ENCODE measurements around the gene SLC22A23.

DNA sequence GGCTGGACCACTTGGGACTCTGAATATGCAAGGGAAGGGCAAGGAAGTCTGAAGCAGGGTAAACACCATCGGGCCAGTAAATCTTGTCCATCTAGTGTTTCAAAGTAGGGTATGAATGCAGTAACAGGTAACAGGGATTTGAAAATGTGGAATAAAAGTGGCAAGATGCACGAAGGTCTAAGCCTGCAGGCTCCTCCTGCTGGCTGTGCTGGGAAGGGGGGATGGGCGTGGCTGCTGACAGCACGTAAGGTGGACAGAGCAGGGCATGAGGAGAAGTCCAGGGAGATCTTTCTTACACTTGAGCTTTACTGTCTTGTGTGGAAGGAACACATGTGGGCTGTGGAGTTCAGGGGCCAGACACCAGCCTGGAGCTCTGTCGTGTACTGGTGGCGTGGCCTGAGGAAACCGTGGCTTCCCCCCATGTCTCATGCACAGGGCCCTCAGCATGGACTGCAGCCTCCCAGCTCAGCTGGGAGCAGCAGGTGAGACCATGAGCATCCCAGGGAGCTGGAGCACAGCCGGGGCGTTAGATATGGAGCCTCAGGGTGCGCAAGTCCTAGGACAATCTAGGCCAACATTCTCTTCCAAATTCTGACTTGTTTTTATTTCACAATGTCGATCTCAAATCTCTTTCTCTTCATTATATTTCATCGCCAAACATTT is 84.5 kb downstream of the SLC22A23 start:
- TF ChIP-seq, protein P1, sequence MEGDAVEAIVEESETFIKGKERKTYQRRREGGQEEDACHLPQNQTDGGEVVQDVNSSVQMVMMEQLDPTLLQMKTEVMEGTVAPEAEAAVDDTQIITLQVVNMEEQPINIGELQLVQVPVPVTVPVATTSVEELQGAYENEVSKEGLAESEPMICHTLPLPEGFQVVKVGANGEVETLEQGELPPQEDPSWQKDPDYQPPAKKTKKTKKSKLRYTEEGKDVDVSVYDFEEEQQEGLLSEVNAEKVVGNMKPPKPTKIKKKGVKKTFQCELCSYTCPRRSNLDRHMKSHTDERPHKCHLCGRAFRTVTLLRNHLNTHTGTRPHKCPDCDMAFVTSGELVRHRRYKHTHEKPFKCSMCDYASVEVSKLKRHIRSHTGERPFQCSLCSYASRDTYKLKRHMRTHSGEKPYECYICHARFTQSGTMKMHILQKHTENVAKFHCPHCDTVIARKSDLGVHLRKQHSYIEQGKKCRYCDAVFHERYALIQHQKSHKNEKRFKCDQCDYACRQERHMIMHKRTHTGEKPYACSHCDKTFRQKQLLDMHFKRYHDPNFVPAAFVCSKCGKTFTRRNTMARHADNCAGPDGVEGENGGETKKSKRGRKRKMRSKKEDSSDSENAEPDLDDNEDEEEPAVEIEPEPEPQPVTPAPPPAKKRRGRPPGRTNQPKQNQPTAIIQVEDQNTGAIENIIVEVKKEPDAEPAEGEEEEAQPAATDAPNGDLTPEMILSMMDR (IDR thresholded peaks at IDR 0.05): no peak
- TF ChIP-seq EZH2 (IDR thresholded peaks at IDR 0.05; ENCODE audit: borderline replicate concordance, insufficient read depth, low read depth, low read length, poor library complexity, severe bottlenecking): no peak
